ENCODE results near the gene SDCBP2. TPM values are rescaled to one million over a fixed set of nuclear protein-coding genes. Genes with fewer than 3 reads are reported as not detected.

SDCBP2 gene
- total RNA-seq, 1 donor from 2014 or later: 4.6 TPM

GRCh38 chr20:1286267-1287024, 42.5 kb downstream of the SDCBP2 start:
- Mint-ChIP-seq H3K9me3 (ENCODE audit: unreplicated experiment) (no peaks in the 10 kb centered on the region), H3K27ac (ENCODE audit: unreplicated experiment) (no peak overlapping the region), H3K4me1 (ENCODE audit: low read depth, unreplicated experiment) (peaks cover 5% of the 10 kb centered on the region), H3K27me3 (ENCODE audit: low read depth, unreplicated experiment) (peaks cover 1% of the 10 kb centered on the region), H3K36me3 (ENCODE audit: low read depth, unreplicated experiment) (peaks cover 3% of the 10 kb centered on the region), H3K4me3 (ENCODE audit: unreplicated experiment) (no peak overlapping the region)
- H3K4me1 ChIP-seq (ENCODE audit: insufficient read depth, low read length): no peaks in the 10 kb centered on the region
- H3K9ac ChIP-seq (ENCODE audit: low read length): no peak overlapping the region
- H2AFZ ChIP-seq (ENCODE audit: low read depth, low read length): no peak overlapping the region
- no peak overlapping the region for H3K4me3 ChIP-seq (ENCODE audit: insufficient read depth, low read depth, low read length)
- no peaks in the 10 kb centered on the region for H3K79me2 ChIP-seq (ENCODE audit: insufficient read depth, low read length)
- TF ChIP-seq EZH2 (IDR thresholded peaks at IDR 0.05; ENCODE audit: insufficient read depth, low read length) (no peak), CTCF (IDR thresholded peaks at IDR 0.05; ENCODE audit: insufficient read depth, low read depth, low read length) (no peak)
- H3K27ac ChIP-seq (ENCODE audit: low read depth, low read length): no peak overlapping the region
- no peaks in the 10 kb centered on the region for H3K27me3 ChIP-seq (ENCODE audit: insufficient read depth, low read length)
- no peaks in the 10 kb centered on the region for H3K9me3 ChIP-seq (ENCODE audit: insufficient read depth, low read depth, low read length)
- FAIRE-seq (no peak), DNase-seq (ENCODE audit: low read depth) (no peak)
- no peaks in the 10 kb centered on the region for H4K20me1 ChIP-seq (ENCODE audit: insufficient read depth, low read length)
- no peak overlapping the region for H3K4me2 ChIP-seq (ENCODE audit: low read length)
- H3K36me3 ChIP-seq (ENCODE audit: insufficient read depth, low read length): no peaks in the 10 kb centered on the region

- Histone ChIP-seq H4K20me1 (ENCODE audit: insufficient read depth, low read length) (peaks cover 10% of the 10 kb centered on the region), H3K4me1 (ENCODE audit: insufficient read depth, low read length) (no peaks in the 10 kb centered on the region), H3K4me3 (ENCODE audit: insufficient read depth, low read depth, low read length) (no peak overlapping the region), H3K4me2 (ENCODE audit: low read length) (no peak overlapping the region), H3K79me2 (ENCODE audit: insufficient read depth, low read length) (no peaks in the 10 kb centered on the region), H3K9me3 (ENCODE audit: insufficient read depth, low read depth, low read length) (no peaks in the 10 kb centered on the region), H3K9ac (ENCODE audit: low read length) (no peak overlapping the region), H3K27ac (ENCODE audit: low read depth, low read length) (no peak overlapping the region), H3K27me3 (ENCODE audit: insufficient read depth, low read length) (no peaks in the 10 kb centered on the region), H3K36me3 (ENCODE audit: insufficient read depth, low read length) (no peaks in the 10 kb centered on the region), H2AFZ (ENCODE audit: low read depth, low read length) (no peak overlapping the region)
- no peak overlapping the region for H3K27ac Mint-ChIP-seq (ENCODE audit: unreplicated experiment)
- FAIRE-seq (no peak), DNase-seq (ENCODE audit: low read depth) (no peak)
- peaks cover 5% of the 10 kb centered on the region for H3K4me1 Mint-ChIP-seq (ENCODE audit: low read depth, unreplicated experiment)
- peaks cover 1% of the 10 kb centered on the region for H3K36me3 Mint-ChIP-seq (ENCODE audit: low read depth, unreplicated experiment)
- H3K9me3 Mint-ChIP-seq (ENCODE audit: unreplicated experiment): no peaks in the 10 kb centered on the region
- TF ChIP-seq EZH2 (IDR thresholded peaks at IDR 0.05; ENCODE audit: insufficient read depth, low read length) (no peak), CTCF (IDR thresholded peaks at IDR 0.05; ENCODE audit: insufficient read depth, low read depth, low read length) (no peak)
- H3K4me3 Mint-ChIP-seq (ENCODE audit: unreplicated experiment): no peak overlapping the region
- H3K27me3 Mint-ChIP-seq (ENCODE audit: low read depth, unreplicated experiment): peaks cover 4% of the 10 kb centered on the region
These were observed 45.1 kb downstream of the SDCBP2 start for GRCh38 chr20:1283522-1284510.

Data from astrocyte (in vitro differentiated cells and primary cell).